Neural cell (in vitro differentiated cells): Measurements from ENCODE around the gene TCP11L1. TPM values are rescaled to one million over a fixed set of nuclear protein-coding genes. Genes with fewer than 3 reads are reported as not detected.

ENCODE experiments used
- H2AFZ ChIP-seq: fragments of 200-600, 300-800 bp; sonication (generic), shearing (Covaris generic); 2 replicates; pipeline ENCODE4 v1.6.0; 2014; ENCODE audit warnings: low read depth, mild to moderate bottlenecking, antibody characterized with exemption, low read length, moderate library complexity
- H3F3A ChIP-seq: fragments of 200-600 bp; shearing (Covaris generic); 2 replicates; pipeline ENCODE4 v1.6.1; 2016; ENCODE audit warnings: mild to moderate bottlenecking, moderate library complexity, mixed read lengths, antibody characterized with exemption, low read length; ENCODE audit not compliant: insufficient read depth, poor library complexity, severe bottlenecking
- H3K27ac ChIP-seq: fragments of 200-600, 300-800 bp; sonication (generic), shearing (Covaris generic); 2 replicates; pipeline ENCODE4 v1.5.1; 2014; ENCODE audit warnings: mild to moderate bottlenecking, low read length, moderate library complexity
- H3K27me3 ChIP-seq: fragments of 300-800, 200-600 bp; sonication (generic), shearing (Covaris generic); 2 replicates; pipeline ENCODE4 v1.6.0; 2014; ENCODE audit warnings: mild to moderate bottlenecking, low read depth, low read length, moderate library complexity; ENCODE audit not compliant: insufficient read depth
- H3K36me3 ChIP-seq: fragments of 300-800, 200-600 bp; sonication (generic), shearing (Covaris generic); 2 replicates; pipeline ENCODE4 v1.5.1; 2014; ENCODE audit warnings: mild to moderate bottlenecking, antibody characterized with exemption, low read length, moderate library complexity; ENCODE audit not compliant: insufficient read depth
- H3K4me2 ChIP-seq: fragments of 300-800, 200-600 bp; sonication (generic), shearing (Covaris generic); 2 replicates; pipeline ENCODE4 v1.6.0; 2014; ENCODE audit warnings: mild to moderate bottlenecking, low read length
- H3K4me3 ChIP-seq: fragments of 300-800, 200-600 bp; sonication (generic), shearing (Covaris generic); 2 replicates; pipeline ENCODE4 v1.5.1; 2014; ENCODE audit warnings: mild to moderate bottlenecking, low read length, moderate library complexity
- H3K79me2 ChIP-seq: fragments of 200-600 bp; shearing (Covaris generic); replicated peaks from 2 replicates; pipeline ENCODE4 v1.6.0; 2014; ENCODE audit warnings: mild to moderate bottlenecking, low read length, moderate library complexity; ENCODE audit not compliant: insufficient read depth
- H3K9ac ChIP-seq: fragments of 300-800, 200-600 bp; sonication (generic), shearing (Covaris generic); 2 replicates; pipeline ENCODE4 v1.6.1; 2016; ENCODE audit warnings: mild to moderate bottlenecking, low read length, mixed read lengths
- H3K9me2 ChIP-seq: fragments of 200-600 bp; shearing (Covaris generic); 2 replicates; pipeline ENCODE4 v1.6.1; 2016; ENCODE audit warnings: mild to moderate bottlenecking, low read length, mixed read lengths; ENCODE audit not compliant: insufficient read depth
- H3K9me3 ChIP-seq: fragments of 200-600, 300-800 bp; sonication (generic), shearing (Covaris generic); 2 replicates; pipeline ENCODE4 v1.6.1; 2016; ENCODE audit warnings: mild to moderate bottlenecking, mixed run types, low read length, moderate library complexity, mixed read lengths
- H4K20me1 ChIP-seq: fragments of 200-600 bp; shearing (Covaris generic); 2 replicates; pipeline ENCODE4 v1.6.1; 2016; ENCODE audit warnings: mild to moderate bottlenecking, mixed run types; ENCODE audit not compliant: insufficient read depth
- EP300 ChIP-seq: fragments of 450-650 bp; conservative IDR thresholded peaks from 2 replicates; pipeline ENCODE4 v1.6.1; 2014; ENCODE audit warnings: antibody characterized with exemption, mild to moderate bottlenecking, moderate library complexity; ENCODE audit not compliant: poor library complexity, severe bottlenecking
- EZH2 ChIP-seq: fragments of 200-600, 300-800 bp; shearing (Covaris generic), sonication (generic); IDR thresholded peaks from 2 replicates; pipeline ENCODE4 v1.6.1; 2014; ENCODE audit warnings: antibody characterized with exemption, low read length, borderline replicate concordance, mild to moderate bottlenecking; ENCODE audit not compliant: insufficient read depth, poor library complexity, severe bottlenecking
- MXI1 ChIP-seq: fragments of 450-650 bp; conservative IDR thresholded peaks from 2 replicates; pipeline ENCODE4 v1.6.1; 2014; ENCODE audit warnings: antibody characterized with exemption, mild to moderate bottlenecking; ENCODE audit not compliant: poor library complexity, severe bottlenecking
- POLR2AphosphoS5 ChIP-seq: IDR thresholded peaks from 2 replicates; pipeline ENCODE4 v1.6.1; 2012
- RAD21 ChIP-seq: fragments of 450-650 bp; conservative IDR thresholded peaks from 2 replicates; pipeline ENCODE4 v1.6.1; 2014; ENCODE audit warnings: antibody characterized with exemption, mild to moderate bottlenecking, moderate library complexity
- SMC3 ChIP-seq: fragments of 450-650 bp; conservative IDR thresholded peaks from 2 replicates; pipeline ENCODE4 v1.6.1; 2014; ENCODE audit warnings: antibody characterized with exemption, mild to moderate bottlenecking, moderate library complexity; ENCODE audit not compliant: poor library complexity
- TAF1 ChIP-seq: IDR thresholded peaks from 2 replicates; pipeline ENCODE4 v1.6.1; 2012; ENCODE audit warnings: low read depth
- polyA plus RNA-seq: library from polyadenylated mRNA; depleted of rRNA; stranded (reverse); fragments of >200 nt; gene quantifications from 2 replicates; pipeline ENCODE4 v1.2.3, GENCODE V29; 2014
- TF ChIP-seq, protein P1 (sequence below): IDR thresholded peaks from 2 replicates; pipeline ENCODE4 v1.6.1; 2012; ENCODE audit warnings: borderline replicate concordance
- TF ChIP-seq, protein P2 (sequence below): fragments of 450-650 bp; IDR thresholded peaks from 2 replicates; pipeline ENCODE4 v1.5.1; 2014; ENCODE audit warnings: antibody characterized with exemption, mild to moderate bottlenecking, moderate library complexity; ENCODE audit not compliant: poor library complexity, severe bottlenecking

Gene TCP11L1
- polyA plus RNA-seq, 1 donor from 2014 or later, result 12.5 TPM

DNA sequence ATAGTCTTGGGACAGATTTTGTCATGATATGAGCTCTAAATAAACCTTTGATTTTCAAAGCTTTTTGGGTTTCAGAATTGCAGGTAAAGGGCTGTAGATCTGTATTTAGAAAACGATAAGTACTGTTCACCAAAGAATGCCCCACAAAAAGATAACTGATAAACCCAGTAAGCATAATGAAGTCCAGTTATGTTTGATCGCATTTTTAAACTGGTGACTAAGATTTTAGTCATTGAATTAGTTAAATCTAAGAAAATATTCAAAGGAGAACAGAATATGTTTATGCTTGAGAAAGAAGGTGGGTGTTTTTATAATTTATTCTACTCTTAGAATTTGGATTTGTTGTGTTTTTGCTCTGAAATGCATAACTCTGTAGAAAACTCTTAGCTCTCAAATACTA lies 12.1 kb upstream of the TCP11L1 start:
- no peak overlapping the region for H3K9ac ChIP-seq
- no peak overlapping the region for H3K4me3 ChIP-seq
- no peaks in the 10 kb centered on the region for H3K79me2 ChIP-seq
- H3K27me3 ChIP-seq, result no peaks in the 10 kb centered on the region
- H4K20me1 ChIP-seq, result no peaks in the 10 kb centered on the region
- no peaks in the 10 kb centered on the region for H3F3A ChIP-seq
- no peak overlapping the region for H2AFZ ChIP-seq
- TF ChIP-seq EZH2 (no peak), POLR2AphosphoS5 (no peak), TAF1 (no peak), RAD21 (no peak), MXI1 (no peak), SMC3 (no peak), EP300 (no peak)
- TF ChIP-seq, protein P1, sequence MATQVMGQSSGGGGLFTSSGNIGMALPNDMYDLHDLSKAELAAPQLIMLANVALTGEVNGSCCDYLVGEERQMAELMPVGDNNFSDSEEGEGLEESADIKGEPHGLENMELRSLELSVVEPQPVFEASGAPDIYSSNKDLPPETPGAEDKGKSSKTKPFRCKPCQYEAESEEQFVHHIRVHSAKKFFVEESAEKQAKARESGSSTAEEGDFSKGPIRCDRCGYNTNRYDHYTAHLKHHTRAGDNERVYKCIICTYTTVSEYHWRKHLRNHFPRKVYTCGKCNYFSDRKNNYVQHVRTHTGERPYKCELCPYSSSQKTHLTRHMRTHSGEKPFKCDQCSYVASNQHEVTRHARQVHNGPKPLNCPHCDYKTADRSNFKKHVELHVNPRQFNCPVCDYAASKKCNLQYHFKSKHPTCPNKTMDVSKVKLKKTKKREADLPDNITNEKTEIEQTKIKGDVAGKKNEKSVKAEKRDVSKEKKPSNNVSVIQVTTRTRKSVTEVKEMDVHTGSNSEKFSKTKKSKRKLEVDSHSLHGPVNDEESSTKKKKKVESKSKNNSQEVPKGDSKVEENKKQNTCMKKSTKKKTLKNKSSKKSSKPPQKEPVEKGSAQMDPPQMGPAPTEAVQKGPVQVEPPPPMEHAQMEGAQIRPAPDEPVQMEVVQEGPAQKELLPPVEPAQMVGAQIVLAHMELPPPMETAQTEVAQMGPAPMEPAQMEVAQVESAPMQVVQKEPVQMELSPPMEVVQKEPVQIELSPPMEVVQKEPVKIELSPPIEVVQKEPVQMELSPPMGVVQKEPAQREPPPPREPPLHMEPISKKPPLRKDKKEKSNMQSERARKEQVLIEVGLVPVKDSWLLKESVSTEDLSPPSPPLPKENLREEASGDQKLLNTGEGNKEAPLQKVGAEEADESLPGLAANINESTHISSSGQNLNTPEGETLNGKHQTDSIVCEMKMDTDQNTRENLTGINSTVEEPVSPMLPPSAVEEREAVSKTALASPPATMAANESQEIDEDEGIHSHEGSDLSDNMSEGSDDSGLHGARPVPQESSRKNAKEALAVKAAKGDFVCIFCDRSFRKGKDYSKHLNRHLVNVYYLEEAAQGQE, result no peak
- TF ChIP-seq, protein P2, sequence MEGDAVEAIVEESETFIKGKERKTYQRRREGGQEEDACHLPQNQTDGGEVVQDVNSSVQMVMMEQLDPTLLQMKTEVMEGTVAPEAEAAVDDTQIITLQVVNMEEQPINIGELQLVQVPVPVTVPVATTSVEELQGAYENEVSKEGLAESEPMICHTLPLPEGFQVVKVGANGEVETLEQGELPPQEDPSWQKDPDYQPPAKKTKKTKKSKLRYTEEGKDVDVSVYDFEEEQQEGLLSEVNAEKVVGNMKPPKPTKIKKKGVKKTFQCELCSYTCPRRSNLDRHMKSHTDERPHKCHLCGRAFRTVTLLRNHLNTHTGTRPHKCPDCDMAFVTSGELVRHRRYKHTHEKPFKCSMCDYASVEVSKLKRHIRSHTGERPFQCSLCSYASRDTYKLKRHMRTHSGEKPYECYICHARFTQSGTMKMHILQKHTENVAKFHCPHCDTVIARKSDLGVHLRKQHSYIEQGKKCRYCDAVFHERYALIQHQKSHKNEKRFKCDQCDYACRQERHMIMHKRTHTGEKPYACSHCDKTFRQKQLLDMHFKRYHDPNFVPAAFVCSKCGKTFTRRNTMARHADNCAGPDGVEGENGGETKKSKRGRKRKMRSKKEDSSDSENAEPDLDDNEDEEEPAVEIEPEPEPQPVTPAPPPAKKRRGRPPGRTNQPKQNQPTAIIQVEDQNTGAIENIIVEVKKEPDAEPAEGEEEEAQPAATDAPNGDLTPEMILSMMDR, result no peak
- H3K9me2 ChIP-seq, result no peaks in the 10 kb centered on the region
- H3K4me2 ChIP-seq, result no peak overlapping the region
- H3K9me3 ChIP-seq, result no peaks in the 10 kb centered on the region
- no peaks in the 10 kb centered on the region for H3K36me3 ChIP-seq
- no peak overlapping the region for H3K27ac ChIP-seq

DNA sequence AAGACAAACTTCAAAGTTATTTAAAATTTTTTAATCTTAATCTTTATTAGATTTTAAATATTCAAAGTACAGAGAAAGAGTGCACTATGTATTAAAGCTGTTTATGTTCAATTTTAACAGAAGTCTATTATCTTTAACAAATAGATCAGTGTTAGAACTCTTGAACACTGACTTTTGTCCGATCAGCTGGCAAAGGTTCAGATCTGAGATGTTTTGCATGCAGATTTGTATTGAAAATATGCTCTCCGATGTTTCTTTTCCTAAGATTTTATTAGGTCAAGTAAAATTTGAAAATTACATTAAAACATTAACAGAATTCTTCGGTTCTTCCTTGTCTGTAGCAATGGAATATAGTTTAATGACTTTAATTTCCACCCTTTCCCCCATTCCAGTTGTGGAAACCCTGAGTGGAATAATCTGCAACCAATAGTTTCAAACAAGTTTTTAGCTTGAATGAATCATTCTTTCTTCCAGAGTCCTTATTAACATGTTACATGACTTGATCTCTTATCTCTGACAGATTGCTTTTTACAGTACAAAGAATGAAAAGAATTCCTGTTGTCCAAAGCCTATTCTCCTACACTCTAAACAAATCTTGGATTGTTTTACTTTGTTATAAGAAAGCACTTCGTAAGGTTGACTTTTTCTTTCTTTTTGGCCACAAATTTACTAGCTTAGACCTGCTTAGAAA lies 11.4 kb upstream of the TCP11L1 start:
- Histone ChIP-seq H3K9me2 (no peaks in the 10 kb centered on the region), H3K27me3 (no peaks in the 10 kb centered on the region), H3K36me3 (no peaks in the 10 kb centered on the region), H3K79me2 (no peaks in the 10 kb centered on the region), H4K20me1 (no peaks in the 10 kb centered on the region), H3K4me3 (no peak overlapping the region), H3K4me2 (no peak overlapping the region), H2AFZ (no peak overlapping the region), H3K9ac (no peak overlapping the region), H3K9me3 (no peaks in the 10 kb centered on the region), H3K27ac (no peak overlapping the region), H3F3A (no peaks in the 10 kb centered on the region)
- TF ChIP-seq EZH2 (no peak), MXI1 (no peak), TAF1 (no peak)
- TF ChIP-seq, protein P1, result no peak
- TF ChIP-seq, protein P2, result no peak
